CD4-positive, alpha-beta T cell treated with Interleukin-6 for 4 hours (primary cell): ENCODE measurements around the gene MAST4.

Experiments
- DNase-seq: peaks from one replicate; pipeline ENCODE4 v3.0.0-alpha.2; 2020; ENCODE audit warnings: mixed read lengths

MAST4 gene

GRCh38 chr5:66969963-66970362, 373.8 kb downstream of the MAST4 start:
- no peak for DNase-seq

GRCh38 chr5:66972004-66972403, 375.8 kb downstream of the MAST4 start:
- no peak for DNase-seq

- no peak for DNase-seq
Measured at GRCh38 chr5:66974256-66974655, 378.1 kb downstream of the MAST4 start.

GRCh38 chr5:66976108-66976507, 379.9 kb downstream of the MAST4 start:
- no peak for DNase-seq

- no peak for DNase-seq
Measured at GRCh38 chr5:66979738-66980137, 383.5 kb downstream of the MAST4 start.

GRCh38 chr5:66981266-66982055, 385.3 kb downstream of the MAST4 start:
- no peak for DNase-seq

- DNase-seq = no peak
Measured at GRCh38 chr5:66982056-66982387, 385.8 kb downstream of the MAST4 start.

GRCh38 chr5:66982470-66982869, 386.3 kb downstream of the MAST4 start:
- DNase-seq = no peak

GRCh38 chr5:66985417-66985816, 389.2 kb downstream of the MAST4 start:
- no peak for DNase-seq

- DNase-seq = no peak
Measured at GRCh38 chr5:66986009-66986408, 389.8 kb downstream of the MAST4 start.

- no peak for DNase-seq
Measured at GRCh38 chr5:66986534-66986933, 390.3 kb downstream of the MAST4 start.

GRCh38 chr5:66987126-66987525, 390.9 kb downstream of the MAST4 start:
- DNase-seq = no peak

- no peak for DNase-seq
Measured at GRCh38 chr5:66987540-66987939, 391.3 kb downstream of the MAST4 start.

GRCh38 chr5:66987949-66988838, 392.0 kb downstream of the MAST4 start:
- no peak for DNase-seq

GRCh38 chr5:66989286-66989685, 393.1 kb downstream of the MAST4 start:
- no peak for DNase-seq

- DNase-seq = no peak
Measured at GRCh38 chr5:66989781-66990180, 393.6 kb downstream of the MAST4 start.

- no peak for DNase-seq
Measured at GRCh38 chr5:66991746-66992145, 395.6 kb downstream of the MAST4 start.

GRCh38 chr5:66992547-66992946, 396.4 kb downstream of the MAST4 start:
- no peak for DNase-seq

- no peak for DNase-seq
Measured at GRCh38 chr5:66993448-66993847, 397.3 kb downstream of the MAST4 start.

GRCh38 chr5:66993882-66994281, 397.7 kb downstream of the MAST4 start:
- no peak for DNase-seq

GRCh38 chr5:66994790-66995189, 398.6 kb downstream of the MAST4 start:
- no peak for DNase-seq

- DNase-seq = no peak
Measured at GRCh38 chr5:67000794-67001475, 404.7 kb downstream of the MAST4 start.

GRCh38 chr5:67002832-67003684, 406.9 kb downstream of the MAST4 start:
- DNase-seq = no peak
